Measurements from ENCODE around the gene CEACAM6. TPM values are rescaled to one million over a fixed set of nuclear protein-coding genes. Genes with fewer than 3 reads are reported as not detected.
"Not testable (repeated sequence)": the region's sequence is repeated elsewhere in the genome, so short reads cannot be mapped to it uniquely, and the experiment has no call there.

Gene CEACAM6
- total RNA-seq, 6 donors from 2014 or later = 140 to 651 (median 539) TPM

GRCh38 chr19:41750248-41751134 is 4.8 kb upstream of the CEACAM6 start:
- Histone ChIP-seq H3K4me3 (peak overlapping the region in 3 of 4 donors; percentile 20 to 38 (median 36)), H3K27ac (peak overlapping the region; percentile 53 to 89 (median 74)), H3K4me1 (peaks cover 0 to 48% (median 14%) of the 10 kb centered on the region in 4 donors)
- 43 to 71% methylated on average over 4 to 8 of the region's 10 CpGs for WGBS, 2 donors
- not testable (repeated sequence) for H3K9me3 ChIP-seq, H3K27me3 ChIP-seq, H3K36me3 ChIP-seq
- peak in 1 of 2 donors; percentile 81 for DNase-seq
- peak in 2 of 4 donors; percentile 29 to 93 for TF ChIP-seq EP300 (IDR thresholded peaks at IDR 0.05)
- peak in 1 of 2 donors; percentile 50 for TF ChIP-seq POLR2AphosphoS5 (IDR thresholded peaks at IDR 0.05)
- peak in 1 of 4 donors; percentile 63 for TF ChIP-seq POLR2A (IDR thresholded peaks at IDR 0.05)
- peak; percentile 4 to 66 for ATAC-seq (ENCODE audit: low FRiP score in 2 of 2)

- H3K4me3 ChIP-seq = no peak overlapping the region
- no peaks in the 10 kb centered on the region for H3K9me3 ChIP-seq
- H3K27ac ChIP-seq = peak overlapping the region in 3 of 4 donors; percentile 72 to 89 (median 77)
- no peaks in the 10 kb centered on the region for H3K27me3 ChIP-seq
- ATAC-seq (ENCODE audit: low FRiP score in 2 of 2) (peak; percentile 32 to 74), DNase-seq (peak; percentile 83 to 96)
- 10 to 12% methylated on average over 12 of the region's 12 CpGs for WGBS, 2 donors
- peaks cover 0 to 38% (median 13%) of the 10 kb centered on the region in 4 donors for H3K4me1 ChIP-seq
- no peaks in the 10 kb centered on the region for H3K36me3 ChIP-seq
- TF ChIP-seq POLR2AphosphoS5 (IDR thresholded peaks at IDR 0.05) = no peak
- peak; percentile 51 to 81 (median 70) for TF ChIP-seq CTCF (IDR thresholded peaks at IDR 0.05)
These were observed 2.2 kb upstream of the CEACAM6 start for GRCh38 chr19:41753159-41753558.

- H3K27ac ChIP-seq = peak overlapping the region in 3 of 4 donors; percentile 72 to 89 (median 77)
- DNase-seq = peak in 1 of 2 donors; percentile 78
- peak; percentile 78 to 83 for ATAC-seq (ENCODE audit: low FRiP score in 2 of 2)
These were observed 1.3 kb upstream of the CEACAM6 start for GRCh38 chr19:41753936-41754529.

GRCh38 chr19:41758846-41759245 is 3.5 kb downstream of the CEACAM6 start:
- peak overlapping the region in 3 of 4 donors; percentile 28 to 42 (median 34) for H3K4me3 ChIP-seq
- 80 to 100% methylated on average over 1 to 9 of the region's 9 CpGs for WGBS, 2 donors
- H3K27me3 ChIP-seq = no peaks in the 10 kb centered on the region
- H3K36me3 ChIP-seq = no peaks in the 10 kb centered on the region
- DNase-seq = no peak
- H3K9me3 ChIP-seq = no peaks in the 10 kb centered on the region
- peak overlapping the region in 2 of 4 donors; percentile 63 to 79 for H3K27ac ChIP-seq
- no peak for ATAC-seq (ENCODE audit: low FRiP score in 2 of 2)
- TF ChIP-seq POLR2AphosphoS5 (IDR thresholded peaks at IDR 0.05) (no peak), POLR2A (IDR thresholded peaks at IDR 0.05) (peak in 1 of 4 donors; percentile 8), EP300 (IDR thresholded peaks at IDR 0.05) (no peak), CTCF (IDR thresholded peaks at IDR 0.05) (no peak)
- peaks cover 0 to 13% (median 6%) of the 10 kb centered on the region in 4 donors for H3K4me1 ChIP-seq

More at GRCh38 chr19:41753936-41754529, 1.3 kb upstream of the CEACAM6 start:
- no peak overlapping the region for H3K4me3 ChIP-seq
- 8 to 20% methylated on average over 4 of the region's 4 CpGs for WGBS, 2 donors
- no peaks in the 10 kb centered on the region for H3K27me3 ChIP-seq
- H3K4me1 ChIP-seq = peaks cover 0 to 31% (median 13%) of the 10 kb centered on the region in 4 donors
- TF ChIP-seq POLR2A (IDR thresholded peaks at IDR 0.05) (no peak), CTCF (IDR thresholded peaks at IDR 0.05) (peak; percentile 57 to 66 (median 59)), EP300 (IDR thresholded peaks at IDR 0.05) (no peak), POLR2AphosphoS5 (IDR thresholded peaks at IDR 0.05) (no peak)
- no peaks in the 10 kb centered on the region for H3K36me3 ChIP-seq
- H3K9me3 ChIP-seq = no peaks in the 10 kb centered on the region

- TF ChIP-seq POLR2A (IDR thresholded peaks at IDR 0.05) = no peak
- TF ChIP-seq POLR2AphosphoS5 (IDR thresholded peaks at IDR 0.05) = no peak
- TF ChIP-seq CTCF (IDR thresholded peaks at IDR 0.05) = no peak
- no peak for TF ChIP-seq EP300 (IDR thresholded peaks at IDR 0.05)
- Histone ChIP-seq H3K4me3 (no peak overlapping the region), H3K27me3 (no peaks in the 10 kb centered on the region), H3K4me1 (peaks cover 0 to 3% (median 0%) of the 10 kb centered on the region in 4 donors), H3K9me3 (no peaks in the 10 kb centered on the region), H3K36me3 (no peaks in the 10 kb centered on the region), H3K27ac (peak overlapping the region in 1 of 4 donors; percentile 35)
- DNase-seq = no peak
- 89 to 94% methylated on average over 2 of the region's 2 CpGs for WGBS, 2 donors
- ATAC-seq (ENCODE audit: low FRiP score in 2 of 2) = no peak
These were observed 11.8 kb downstream of the CEACAM6 start for GRCh38 chr19:41767115-41767514.
